GM23338 (cell line): ENCODE results near the gene GGA1. TPM values are rescaled to one million over a fixed set of nuclear protein-coding genes. Genes with fewer than 3 reads are reported as not detected.
A peak's percentile ranks its signal among the peaks of the same experiment; 100 is the strongest.

Experiments used
- ATAC-seq: fragments of 200-7000 bp; cut with Tn5 transposase; 3 replicates; pipeline ENCODE4 v1.9.1; 2020
- DNase-seq: peaks from one replicate; pipeline ENCODE4 v3.0.0-alpha.2; 2015; ENCODE audit warnings: low spot score
- H2AFZ ChIP-seq: fragments of 200-600 bp; sonication (generic); 2 replicates; pipeline ENCODE4 v1.8.0; 2016; ENCODE audit warnings: antibody characterized with exemption, mild to moderate bottlenecking, moderate library complexity
- H3F3A ChIP-seq: fragments of 200-600 bp; sonication (generic); replicated peaks from 2 replicates; pipeline ENCODE4 v1.8.0; 2017; ENCODE audit warnings: antibody characterized with exemption, mixed run types, low read depth
- H3K27ac ChIP-seq: fragments of 200-600 bp; sonication (generic); 2 replicates; pipeline ENCODE4 v1.6.1; 2016; ENCODE audit warnings: low read depth
- H3K27me3 ChIP-seq: fragments of 200-600 bp; sonication (generic); 2 replicates; pipeline ENCODE4 v1.8.0; 2016; ENCODE audit warnings: mild to moderate bottlenecking, mixed run types, moderate library complexity; ENCODE audit not compliant: insufficient read depth
- H3K36me3 ChIP-seq: fragments of 200-600 bp; sonication (generic); 2 replicates; pipeline ENCODE4 v1.8.0; 2016; ENCODE audit warnings: mild to moderate bottlenecking; ENCODE audit not compliant: insufficient read depth
- H3K4me1 ChIP-seq: fragments of 200-600 bp; sonication (generic); 2 replicates; pipeline ENCODE4 v1.8.0; 2016; ENCODE audit warnings: mild to moderate bottlenecking, moderate library complexity; ENCODE audit not compliant: insufficient read depth
- H3K4me2 ChIP-seq: fragments of 200-600 bp; sonication (generic); 2 replicates; pipeline ENCODE4 v1.7.1; 2017; ENCODE audit warnings: mixed run types
- H3K4me3 ChIP-seq: fragments of 200-600 bp; sonication (generic); 2 replicates; pipeline ENCODE4 v1.6.1; 2016; ENCODE audit warnings: mixed run types
- H3K79me2 ChIP-seq: fragments of 200-600 bp; sonication (generic); replicated peaks from 2 replicates; pipeline ENCODE4 v1.8.0; 2017; ENCODE audit warnings: mild to moderate bottlenecking; ENCODE audit not compliant: insufficient read depth
- H3K9me2 ChIP-seq: fragments of 200-600 bp; sonication (generic); 2 replicates; pipeline ENCODE4 v1.8.0; 2017; ENCODE audit not compliant: insufficient read depth
- H4K20me1 ChIP-seq: fragments of 200-600 bp; sonication (generic); replicated peaks from 2 replicates; pipeline ENCODE4 v1.8.0; 2017; ENCODE audit warnings: mild to moderate bottlenecking; ENCODE audit not compliant: insufficient read depth
- H3K27ac Mint-ChIP-seq: 2 replicates; pipeline ENCODE4 v1.8.0; 2020; ENCODE audit warnings: inconsistent platforms, mild to moderate bottlenecking, moderate library complexity, mixed read lengths
- H3K27me3 Mint-ChIP-seq: 3 replicates; pipeline ENCODE4 v1.8.0; 2022; ENCODE audit warnings: low read depth, mild to moderate bottlenecking, moderate library complexity, mixed read lengths, inconsistent platforms; ENCODE audit not compliant: insufficient read depth, poor library complexity
- H3K36me3 Mint-ChIP-seq: 3 replicates; pipeline ENCODE4 v1.8.0; 2021; ENCODE audit warnings: low read depth, mild to moderate bottlenecking, inconsistent platforms, moderate library complexity, mixed read lengths
- H3K4me1 Mint-ChIP-seq: 3 replicates; pipeline ENCODE4 v1.8.0; 2020; ENCODE audit warnings: mild to moderate bottlenecking, inconsistent platforms, mixed read lengths
- H3K4me3 Mint-ChIP-seq: 3 replicates; pipeline ENCODE4 v1.8.0; 2021; ENCODE audit warnings: moderate library complexity, mild to moderate bottlenecking, inconsistent platforms, mixed read lengths
- H3K9me3 Mint-ChIP-seq: 3 replicates; pipeline ENCODE4 v1.8.0; 2020; ENCODE audit warnings: moderate library complexity, mild to moderate bottlenecking, inconsistent platforms, mixed read lengths
- ETS1 ChIP-seq: IDR thresholded peaks from 2 replicates; pipeline ENCODE4 v1.6.1; 2016; ENCODE audit warnings: antibody characterized with exemption
- EZH2 ChIP-seq: fragments of 200-600 bp; sonication (generic); IDR thresholded peaks from one replicate; pipeline ENCODE4 v1.8.0; 2017; ENCODE audit warnings: antibody characterized with exemption, mild to moderate bottlenecking, low read depth; ENCODE audit not compliant: unreplicated experiment
- EZH2phosphoT487 ChIP-seq: fragments of 200-600 bp; sonication (generic); IDR thresholded peaks from one replicate; pipeline ENCODE4 v1.8.1; 2018; ENCODE audit warnings: antibody characterized with exemption; ENCODE audit not compliant: unreplicated experiment
- ZNF114 ChIP-seq: fragments of 250-450 bp; sonication (Bioruptor Pico); IDR thresholded peaks from 2 replicates; pipeline ENCODE4 v1.5.0; 2020; ENCODE audit warnings: mild to moderate bottlenecking, moderate library complexity
- ZNF331 ChIP-seq: fragments of 250-450 bp; sonication (Bioruptor Pico); IDR thresholded peaks from 2 replicates; pipeline ENCODE4 v1.5.0; 2020; ENCODE audit warnings: low read depth, mild to moderate bottlenecking, moderate library complexity
- polyA plus RNA-seq: library from polyadenylated mRNA; unstranded; fragments of >200 nt; fragmentation: Nextera tagmentation; extraction: Ambion mirVana; gene quantifications from 2 replicates; pipeline ENCODE4 v1.2.1, GENCODE V29; 2016
- total RNA-seq: library from RNA; depleted of rRNA; stranded (reverse); fragments of >200 nt; shearing (Covaris generic); gene quantifications from 2 replicates; pipeline ENCODE4 v1.2.3, GENCODE V29; 2014
- TF ChIP-seq, protein P1 (sequence below): IDR thresholded peaks from one replicate; pipeline ENCODE4 v1.6.1; 2018; ENCODE audit warnings: antibody characterized with exemption; ENCODE audit not compliant: unreplicated experiment
- TF ChIP-seq, protein P2 (sequence below), 2 experiments: fragments of 200-600 bp in 1 of 2; sonication (generic) in 1 of 2; conservative IDR thresholded peaks; 2 replicates each; pipeline versions ENCODE4 v1.5.1 to v1.6.1; 2016 to 2017; ENCODE audit warnings: antibody characterized with exemption in 2 of 2, low read depth in 2 of 2, mild to moderate bottlenecking in 2 of 2, moderate library complexity in 1 of 2

Gene GGA1
- total and polyA plus RNA-seq, 2 experiments from 2014 or later, result 36.9 to 57.1 TPM

DNA sequence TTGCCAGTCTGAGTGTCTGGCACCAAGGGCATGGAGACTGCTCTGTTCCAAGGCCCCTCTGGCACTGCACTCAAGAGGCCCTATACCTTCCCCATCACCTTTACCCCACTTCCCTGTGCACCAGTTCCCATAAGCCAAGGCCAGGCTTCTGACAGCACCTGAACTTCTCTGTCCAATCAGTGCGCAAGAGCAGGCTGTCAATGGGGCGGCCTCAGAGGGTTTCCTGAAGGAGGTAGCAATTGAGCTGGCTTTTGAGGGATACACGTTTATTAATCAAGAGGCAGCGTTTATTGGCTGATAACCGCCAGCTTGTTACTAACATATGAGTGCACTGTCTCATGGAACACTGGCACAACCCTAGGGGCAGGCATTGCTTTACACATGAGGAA, 32.9 kb downstream of the GGA1 start:
- Histone ChIP-seq H3K4me2 (no peak overlapping the region), H3K4me3 (no peak overlapping the region), H2AFZ (no peak overlapping the region), H3K79me2 (peaks cover 6% of the 10 kb centered on the region; the same call in 1 of the 2 replicates), H3K4me1 (peaks cover 11% of the 10 kb centered on the region), H3K27ac (no peak overlapping the region), H4K20me1 (peaks cover 4% of the 10 kb centered on the region; the same call in 1 of the 2 replicates), H3K27me3 (no peaks in the 10 kb centered on the region), H3K36me3 (no peaks in the 10 kb centered on the region), H3K9me2 (no peaks in the 10 kb centered on the region), H3F3A (peaks cover 26% of the 10 kb centered on the region; the same call in 1 of the 2 replicates)
- TF ChIP-seq ZNF114 (CRISPR knock-in tag) (no peak), ZNF331 (no peak), EZH2phosphoT487 (no peak), ETS1 (no peak)
- TF ChIP-seq, protein P1, sequence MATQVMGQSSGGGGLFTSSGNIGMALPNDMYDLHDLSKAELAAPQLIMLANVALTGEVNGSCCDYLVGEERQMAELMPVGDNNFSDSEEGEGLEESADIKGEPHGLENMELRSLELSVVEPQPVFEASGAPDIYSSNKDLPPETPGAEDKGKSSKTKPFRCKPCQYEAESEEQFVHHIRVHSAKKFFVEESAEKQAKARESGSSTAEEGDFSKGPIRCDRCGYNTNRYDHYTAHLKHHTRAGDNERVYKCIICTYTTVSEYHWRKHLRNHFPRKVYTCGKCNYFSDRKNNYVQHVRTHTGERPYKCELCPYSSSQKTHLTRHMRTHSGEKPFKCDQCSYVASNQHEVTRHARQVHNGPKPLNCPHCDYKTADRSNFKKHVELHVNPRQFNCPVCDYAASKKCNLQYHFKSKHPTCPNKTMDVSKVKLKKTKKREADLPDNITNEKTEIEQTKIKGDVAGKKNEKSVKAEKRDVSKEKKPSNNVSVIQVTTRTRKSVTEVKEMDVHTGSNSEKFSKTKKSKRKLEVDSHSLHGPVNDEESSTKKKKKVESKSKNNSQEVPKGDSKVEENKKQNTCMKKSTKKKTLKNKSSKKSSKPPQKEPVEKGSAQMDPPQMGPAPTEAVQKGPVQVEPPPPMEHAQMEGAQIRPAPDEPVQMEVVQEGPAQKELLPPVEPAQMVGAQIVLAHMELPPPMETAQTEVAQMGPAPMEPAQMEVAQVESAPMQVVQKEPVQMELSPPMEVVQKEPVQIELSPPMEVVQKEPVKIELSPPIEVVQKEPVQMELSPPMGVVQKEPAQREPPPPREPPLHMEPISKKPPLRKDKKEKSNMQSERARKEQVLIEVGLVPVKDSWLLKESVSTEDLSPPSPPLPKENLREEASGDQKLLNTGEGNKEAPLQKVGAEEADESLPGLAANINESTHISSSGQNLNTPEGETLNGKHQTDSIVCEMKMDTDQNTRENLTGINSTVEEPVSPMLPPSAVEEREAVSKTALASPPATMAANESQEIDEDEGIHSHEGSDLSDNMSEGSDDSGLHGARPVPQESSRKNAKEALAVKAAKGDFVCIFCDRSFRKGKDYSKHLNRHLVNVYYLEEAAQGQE, result no peak
- H3K4me3 Mint-ChIP-seq, result no peak overlapping the region
- no peak overlapping the region for H3K27ac Mint-ChIP-seq
- no peaks in the 10 kb centered on the region for H3K9me3 Mint-ChIP-seq
- H3K4me1 Mint-ChIP-seq, result peaks cover 22% of the 10 kb centered on the region
- DNase-seq (no peak), ATAC-seq (no peak)
- H3K36me3 Mint-ChIP-seq, result peaks cover 16% of the 10 kb centered on the region
- peaks cover 19% of the 10 kb centered on the region for H3K27me3 Mint-ChIP-seq

DNA sequence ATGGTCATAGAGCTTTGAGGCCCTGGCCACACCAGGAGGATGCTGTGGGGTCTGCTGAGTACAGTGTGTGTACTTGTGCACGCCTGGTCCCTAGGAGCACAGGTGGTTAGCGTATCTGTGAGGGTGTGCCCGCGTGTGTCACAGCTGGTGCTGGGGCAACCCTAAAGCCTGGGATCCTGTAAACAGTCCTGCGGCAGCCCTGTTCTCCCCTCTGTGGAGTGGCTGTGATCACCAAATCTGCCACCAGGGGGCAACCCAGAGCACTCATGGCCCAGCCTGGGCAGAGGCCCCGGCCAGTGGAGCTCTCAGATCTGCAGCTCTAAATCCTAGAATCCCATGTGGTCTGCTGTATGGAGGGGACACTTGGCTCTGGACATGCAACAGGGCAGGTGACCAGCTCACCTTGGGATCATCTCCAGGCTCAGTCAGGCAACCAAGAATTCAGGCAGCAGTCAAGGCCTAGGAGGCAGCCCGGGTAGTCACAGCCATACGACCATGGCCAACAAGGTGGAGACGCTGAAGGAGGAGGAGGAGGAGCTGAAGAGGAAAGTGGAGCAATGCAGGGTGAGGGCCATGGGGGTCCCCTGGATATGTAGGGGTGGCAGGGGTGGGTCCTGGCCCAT, 34.7 kb downstream of the GGA1 start:
- H3K27ac Mint-ChIP-seq, result no peak overlapping the region; the same call in 1 of the 2 replicates
- Histone ChIP-seq H3K4me1 (peaks cover 6% of the 10 kb centered on the region), H4K20me1 (peaks cover 4% of the 10 kb centered on the region; the same call in 1 of the 2 replicates), H2AFZ (no peak overlapping the region), H3F3A (peaks cover 19% of the 10 kb centered on the region; the same call in 1 of the 2 replicates), H3K79me2 (peaks cover 6% of the 10 kb centered on the region; the same call in 1 of the 2 replicates), H3K4me3 (no peak overlapping the region), H3K36me3 (no peaks in the 10 kb centered on the region; the same call in 1 of the 2 replicates), H3K4me2 (no peak overlapping the region), H3K27ac (no peak overlapping the region), H3K27me3 (no peaks in the 10 kb centered on the region), H3K9me2 (no peaks in the 10 kb centered on the region)
- H3K36me3 Mint-ChIP-seq, result peaks cover 19% of the 10 kb centered on the region
- H3K4me3 Mint-ChIP-seq, result no peak overlapping the region
- no peak for TF ChIP-seq EZH2
- TF ChIP-seq, protein P2, sequence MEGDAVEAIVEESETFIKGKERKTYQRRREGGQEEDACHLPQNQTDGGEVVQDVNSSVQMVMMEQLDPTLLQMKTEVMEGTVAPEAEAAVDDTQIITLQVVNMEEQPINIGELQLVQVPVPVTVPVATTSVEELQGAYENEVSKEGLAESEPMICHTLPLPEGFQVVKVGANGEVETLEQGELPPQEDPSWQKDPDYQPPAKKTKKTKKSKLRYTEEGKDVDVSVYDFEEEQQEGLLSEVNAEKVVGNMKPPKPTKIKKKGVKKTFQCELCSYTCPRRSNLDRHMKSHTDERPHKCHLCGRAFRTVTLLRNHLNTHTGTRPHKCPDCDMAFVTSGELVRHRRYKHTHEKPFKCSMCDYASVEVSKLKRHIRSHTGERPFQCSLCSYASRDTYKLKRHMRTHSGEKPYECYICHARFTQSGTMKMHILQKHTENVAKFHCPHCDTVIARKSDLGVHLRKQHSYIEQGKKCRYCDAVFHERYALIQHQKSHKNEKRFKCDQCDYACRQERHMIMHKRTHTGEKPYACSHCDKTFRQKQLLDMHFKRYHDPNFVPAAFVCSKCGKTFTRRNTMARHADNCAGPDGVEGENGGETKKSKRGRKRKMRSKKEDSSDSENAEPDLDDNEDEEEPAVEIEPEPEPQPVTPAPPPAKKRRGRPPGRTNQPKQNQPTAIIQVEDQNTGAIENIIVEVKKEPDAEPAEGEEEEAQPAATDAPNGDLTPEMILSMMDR (conservative IDR thresholded peaks at IDR 0.05; ENCODE audit: low read depth in 2 of 2), result peak; percentile 88 to 89
- no peaks in the 10 kb centered on the region for H3K9me3 Mint-ChIP-seq
- ATAC-seq, result peak; percentile 66
- peaks cover 9% of the 10 kb centered on the region for H3K4me1 Mint-ChIP-seq
- peaks cover 10% of the 10 kb centered on the region for H3K27me3 Mint-ChIP-seq
- DNase-seq, result peak; percentile 88
